Tongue (tissue), 2 donors: ENCODE results near the gene POFUT1. TPM values are rescaled to one million over a fixed set of nuclear protein-coding genes. Genes with fewer than 3 reads are reported as not detected.

Experiments used
- DNase-seq: peaks from one replicate; pipeline ENCODE4 v3.0.0-alpha.2; 2015
- total RNA-seq: library from RNA; depleted of rRNA; stranded (reverse); fragments of >200 nt; gene quantifications from one replicate; pipeline ENCODE4 v1.2.3, GENCODE V29; 2014

The POFUT1 gene
- total RNA-seq, 1 donor from 2014 or later = 33.5 TPM

- DNase-seq = peak; percentile 24
Observed at GRCh38 chr20:32206760-32207625, 687 bp upstream of the POFUT1 start.

GRCh38 chr20:32208499-32209154 lies 947 bp downstream of the POFUT1 start:
- DNase-seq = no peak

GRCh38 chr20:32209850-32210605 lies 2.3 kb downstream of the POFUT1 start:
- no peak for DNase-seq

GRCh38 chr20:32213870-32214269 lies 6.2 kb downstream of the POFUT1 start:
- DNase-seq = no peak

GRCh38 chr20:32215147-32215546 lies 7.5 kb downstream of the POFUT1 start:
- no peak for DNase-seq

GRCh38 chr20:32215729-32216128 lies 8.0 kb downstream of the POFUT1 start:
- DNase-seq = no peak

- no peak for DNase-seq
Observed at GRCh38 chr20:32216179-32217142, 8.8 kb downstream of the POFUT1 start.

GRCh38 chr20:32218156-32218900 lies 10.6 kb downstream of the POFUT1 start:
- no peak for DNase-seq

- DNase-seq = no peak
Observed at GRCh38 chr20:32224463-32224862, 16.8 kb downstream of the POFUT1 start.

GRCh38 chr20:32226391-32226790 lies 18.7 kb downstream of the POFUT1 start:
- no peak for DNase-seq

- no peak for DNase-seq
Observed at GRCh38 chr20:32227306-32227705, 19.6 kb downstream of the POFUT1 start.

GRCh38 chr20:32227744-32228688 lies 20.3 kb downstream of the POFUT1 start:
- DNase-seq = no peak

GRCh38 chr20:32229251-32229747 lies 21.6 kb downstream of the POFUT1 start:
- DNase-seq = no peak

- no peak for DNase-seq
Observed at GRCh38 chr20:32230707-32231106, 23.0 kb downstream of the POFUT1 start.

GRCh38 chr20:32231245-32231644 lies 23.6 kb downstream of the POFUT1 start:
- DNase-seq = no peak

GRCh38 chr20:32231847-32232246 lies 24.2 kb downstream of the POFUT1 start:
- DNase-seq = no peak

- DNase-seq = no peak
Observed at GRCh38 chr20:32232326-32232886, 24.7 kb downstream of the POFUT1 start.

- DNase-seq = no peak
Observed at GRCh38 chr20:32233286-32233685, 25.6 kb downstream of the POFUT1 start.

GRCh38 chr20:32234135-32234808 lies 26.6 kb downstream of the POFUT1 start:
- DNase-seq = no peak
